Measurements from ENCODE around the gene INTS13.
"Not testable (repeated sequence)": the region's sequence is repeated elsewhere in the genome, so short reads cannot be mapped to it uniquely, and the experiment has no call there.

The INTS13 gene

GRCh38 chr12:26936559-26937442 is 980 bp downstream of the INTS13 start:
- no peak for DNase-seq (ENCODE audit: low read depth, low spot score)

GRCh38 chr12:26935636-26936378 is 2.0 kb downstream of the INTS13 start:
- DNase-seq (ENCODE audit: low read depth, low spot score) = no peak

- DNase-seq (ENCODE audit: low read depth, low spot score) = no peak
These were observed 8.2 kb downstream of the INTS13 start for GRCh38 chr12:26929590-26929989.

- DNase-seq (ENCODE audit: low read depth, low spot score) = no peak
These were observed 9.1 kb downstream of the INTS13 start for GRCh38 chr12:26928661-26929060.

- no peak for DNase-seq (ENCODE audit: low read depth, low spot score)
These were observed 15.9 kb downstream of the INTS13 start for GRCh38 chr12:26921886-26922285.

- DNase-seq (ENCODE audit: low read depth, low spot score) = no peak
These were observed 18.6 kb downstream of the INTS13 start for GRCh38 chr12:26919216-26919555.

GRCh38 chr12:26918321-26919215 is 19.2 kb downstream of the INTS13 start:
- DNase-seq (ENCODE audit: low read depth, low spot score) = no peak

GRCh38 chr12:26906704-26907103 is 31.1 kb downstream of the INTS13 start:
- no peak for DNase-seq (ENCODE audit: low read depth, low spot score)

GRCh38 chr12:26906024-26906423 is 31.8 kb downstream of the INTS13 start:
- no peak for DNase-seq (ENCODE audit: low read depth, low spot score)

- not testable (repeated sequence) for DNase-seq (ENCODE audit: low read depth, low spot score)
These were observed 34.4 kb downstream of the INTS13 start for GRCh38 chr12:26903396-26903795.

- no peak for DNase-seq (ENCODE audit: low read depth, low spot score)
These were observed 40.9 kb downstream of the INTS13 start for GRCh38 chr12:26896913-26897312.

- DNase-seq (ENCODE audit: low read depth, low spot score) = no peak
These were observed 42.1 kb downstream of the INTS13 start for GRCh38 chr12:26895672-26896071.

GRCh38 chr12:26891704-26892103 is 46.1 kb downstream of the INTS13 start:
- DNase-seq (ENCODE audit: low read depth, low spot score) = no peak

GRCh38 chr12:26890784-26891183 is 47.0 kb downstream of the INTS13 start:
- no peak for DNase-seq (ENCODE audit: low read depth, low spot score)

- peak; percentile 20 for DNase-seq (ENCODE audit: low read depth, low spot score)
These were observed 52.8 kb downstream of the INTS13 start for GRCh38 chr12:26884765-26885576.

- no peak for DNase-seq (ENCODE audit: low read depth, low spot score)
These were observed 57.2 kb downstream of the INTS13 start for GRCh38 chr12:26880625-26881024.

- no peak for DNase-seq (ENCODE audit: low read depth, low spot score)
These were observed 59.1 kb downstream of the INTS13 start for GRCh38 chr12:26878661-26879119.

- no peak for DNase-seq (ENCODE audit: low read depth, low spot score)
These were observed 63.1 kb downstream of the INTS13 start for GRCh38 chr12:26874501-26875296.

GRCh38 chr12:26872625-26873024 is 65.2 kb downstream of the INTS13 start:
- no peak for DNase-seq (ENCODE audit: low read depth, low spot score)

- DNase-seq (ENCODE audit: low read depth, low spot score) = no peak
These were observed 65.8 kb downstream of the INTS13 start for GRCh38 chr12:26871985-26872384.

Measured in brain pericyte (primary cell).